ENCODE results near the gene NRCAM. TPM values are rescaled to one million over a fixed set of nuclear protein-coding genes. Genes with fewer than 3 reads are reported as not detected.

NRCAM gene
- total RNA-seq, 2 experiments from 2014 or later: 0.60 to 1.0 TPM

- H3K27me3 Mint-ChIP-seq: peaks cover 20% of the 10 kb centered on the region
- peak; percentile 20 for DNase-seq
- POLR2A ChIA-PET: no interaction called here
- intact Hi-C loops (cut with DNase I, micrococcal nuclease): no loop called here
- ATAC-seq: peak; percentile 73
- CTCF ChIA-PET: interaction anchor here (1.2 kb wide), 1 partner anchor 33 kb away, joined by 3 read pairs; the partner anchor contains the start of gene NRCAM
- H3K9me3 Mint-ChIP-seq (ENCODE audit: low read depth): no peaks in the 10 kb centered on the region
- H3K4me1 Mint-ChIP-seq: peaks cover 27% of the 10 kb centered on the region
- H3K4me3 Mint-ChIP-seq: no peak overlapping the region
- H3K36me3 Mint-ChIP-seq (ENCODE audit: low read depth): no peaks in the 10 kb centered on the region
- H3K27ac Mint-ChIP-seq: peak overlapping the region; percentile 49
These were observed 32.9 kb downstream of the NRCAM start for GRCh38 chr7:108423089-108423989.

- H3K4me1 Mint-ChIP-seq: peaks cover 31% of the 10 kb centered on the region
- no peaks in the 10 kb centered on the region for H3K9me3 Mint-ChIP-seq (ENCODE audit: low read depth)
- H3K27ac Mint-ChIP-seq: no peak overlapping the region
- no peaks in the 10 kb centered on the region for H3K36me3 Mint-ChIP-seq (ENCODE audit: low read depth)
- H3K4me3 Mint-ChIP-seq: no peak overlapping the region
- DNase-seq (no peak), ATAC-seq (no peak)
- ChIA-PET CTCF (interaction anchor here (0.6 kb wide), 1 partner anchor 241 kb away, joined by 4 read pairs; no protein-coding TSS in a partner anchor), POLR2A (no interaction called here)
- H3K27me3 Mint-ChIP-seq: peaks cover 25% of the 10 kb centered on the region
- intact Hi-C loops (cut with DNase I, micrococcal nuclease): no loop called here
These were observed 34.4 kb downstream of the NRCAM start for GRCh38 chr7:108421720-108422331.

- H3K36me3 Mint-ChIP-seq (ENCODE audit: low read depth): no peaks in the 10 kb centered on the region
- no peak for ATAC-seq
- ChIA-PET CTCF (no interaction called here), POLR2A (no interaction called here)
- DNase-seq: no peak
- peaks cover 41% of the 10 kb centered on the region for H3K4me1 Mint-ChIP-seq
- no peaks in the 10 kb centered on the region for H3K9me3 Mint-ChIP-seq (ENCODE audit: low read depth)
- intact Hi-C loops (cut with DNase I, micrococcal nuclease): loop anchor here (5.0 kb wide), 2 partner anchors 37 to 108 kb away; partner anchors contain the start of gene NRCAM (in 1 of the 2)
- peaks cover 30% of the 10 kb centered on the region for H3K27me3 Mint-ChIP-seq
- no peak overlapping the region for H3K27ac Mint-ChIP-seq
- no peak overlapping the region for H3K4me3 Mint-ChIP-seq
These were observed 36.0 kb downstream of the NRCAM start for GRCh38 chr7:108419961-108420908.

- POLR2A ChIA-PET: no interaction called here
- Mint-ChIP-seq H3K9me3 (ENCODE audit: low read depth) (no peaks in the 10 kb centered on the region), H3K27me3 (peaks cover 39% of the 10 kb centered on the region), H3K4me1 (peaks cover 40% of the 10 kb centered on the region), H3K36me3 (ENCODE audit: low read depth) (no peaks in the 10 kb centered on the region), H3K27ac (no peak overlapping the region), H3K4me3 (no peak overlapping the region)
- CTCF ChIA-PET: no interaction called here
- intact Hi-C loops (cut with DNase I, micrococcal nuclease): loop anchor here (5.0 kb wide), 2 partner anchors 38 to 107 kb away; partner anchors contain the start of gene NRCAM (in 1 of the 2)
- ATAC-seq: no peak
- no peak for DNase-seq
These were observed 37.3 kb downstream of the NRCAM start for GRCh38 chr7:108418946-108419345.

- Mint-ChIP-seq H3K4me1 (peaks cover 31% of the 10 kb centered on the region), H3K36me3 (ENCODE audit: low read depth) (no peaks in the 10 kb centered on the region), H3K9me3 (ENCODE audit: low read depth) (no peaks in the 10 kb centered on the region), H3K4me3 (no peak overlapping the region), H3K27ac (no peak overlapping the region), H3K27me3 (peaks cover 40% of the 10 kb centered on the region)
- DNase-seq (no peak), ATAC-seq (no peak)
- intact Hi-C loops (cut with DNase I, micrococcal nuclease): loop anchor here (5.0 kb wide), 2 partner anchors 39 to 106 kb away; partner anchors contain the start of gene NRCAM (in 1 of the 2)
- ChIA-PET CTCF (no interaction called here), POLR2A (interaction anchor here (0.5 kb wide), 1 partner anchor 298 kb away, joined by 3 read pairs; no protein-coding TSS in a partner anchor)
These were observed 38.3 kb downstream of the NRCAM start for GRCh38 chr7:108417926-108418325.

GRCh38 chr7:108417144-108417543, 39.1 kb downstream of the NRCAM start:
- Mint-ChIP-seq H3K9me3 (ENCODE audit: low read depth) (no peaks in the 10 kb centered on the region), H3K36me3 (ENCODE audit: low read depth) (no peaks in the 10 kb centered on the region), H3K4me1 (peaks cover 29% of the 10 kb centered on the region), H3K27ac (no peak overlapping the region), H3K27me3 (peaks cover 40% of the 10 kb centered on the region), H3K4me3 (no peak overlapping the region)
- DNase-seq (no peak), ATAC-seq (no peak)
- ChIA-PET CTCF (no interaction called here), POLR2A (no interaction called here)
- intact Hi-C loops (cut with DNase I, micrococcal nuclease): loop anchor here (5.0 kb wide), 2 partner anchors 40 to 105 kb away; partner anchors contain the start of gene NRCAM (in 1 of the 2)

- Mint-ChIP-seq H3K9me3 (ENCODE audit: low read depth) (no peaks in the 10 kb centered on the region), H3K27ac (no peak overlapping the region), H3K4me1 (peaks cover 29% of the 10 kb centered on the region), H3K4me3 (no peak overlapping the region), H3K27me3 (peaks cover 37% of the 10 kb centered on the region), H3K36me3 (ENCODE audit: low read depth) (no peaks in the 10 kb centered on the region)
- ChIA-PET POLR2A (no interaction called here), CTCF (no interaction called here)
- DNase-seq: peak; percentile 56
- intact Hi-C loops (cut with DNase I, micrococcal nuclease): loop anchor here (5.0 kb wide), 2 partner anchors 41 to 104 kb away; partner anchors contain the start of gene NRCAM (in 1 of the 2)
- ATAC-seq: peak; percentile 89
These were observed 40.3 kb downstream of the NRCAM start for GRCh38 chr7:108415821-108416536.

GRCh38 chr7:108415084-108415483, 41.2 kb downstream of the NRCAM start:
- ChIA-PET POLR2A (no interaction called here), CTCF (no interaction called here)
- H3K4me1 Mint-ChIP-seq: peaks cover 20% of the 10 kb centered on the region
- no peak for DNase-seq
- H3K27me3 Mint-ChIP-seq: peaks cover 32% of the 10 kb centered on the region
- no peaks in the 10 kb centered on the region for H3K36me3 Mint-ChIP-seq (ENCODE audit: low read depth)
- no peak for ATAC-seq
- intact Hi-C loops (cut with DNase I, micrococcal nuclease): loop anchor here (5.0 kb wide), 2 partner anchors 42 to 103 kb away; partner anchors contain the start of gene NRCAM (in 1 of the 2)
- no peak overlapping the region for H3K4me3 Mint-ChIP-seq
- no peak overlapping the region for H3K27ac Mint-ChIP-seq
- H3K9me3 Mint-ChIP-seq (ENCODE audit: low read depth): no peaks in the 10 kb centered on the region

- POLR2A ChIA-PET: no interaction called here
- ATAC-seq (peak; percentile 69), DNase-seq (peak; percentile 17)
- Mint-ChIP-seq H3K4me1 (peaks cover 16% of the 10 kb centered on the region), H3K9me3 (ENCODE audit: low read depth) (no peaks in the 10 kb centered on the region), H3K27ac (no peak overlapping the region), H3K36me3 (ENCODE audit: low read depth) (no peaks in the 10 kb centered on the region), H3K27me3 (peaks cover 31% of the 10 kb centered on the region), H3K4me3 (no peak overlapping the region)
- intact Hi-C loops (cut with DNase I, micrococcal nuclease): loop anchor here in 1 of 2 experiments (5.0 kb wide), 1 partner anchor 47 kb away; no protein-coding TSS in a partner anchor
- CTCF ChIA-PET: no interaction called here
These were observed 42.3 kb downstream of the NRCAM start for GRCh38 chr7:108413782-108414492.

GRCh38 chr7:108413337-108413736, 42.9 kb downstream of the NRCAM start:
- H3K9me3 Mint-ChIP-seq (ENCODE audit: low read depth): no peaks in the 10 kb centered on the region
- no peak overlapping the region for H3K27ac Mint-ChIP-seq
- intact Hi-C loops (cut with DNase I, micrococcal nuclease): loop anchor here in 1 of 2 experiments (5.0 kb wide), 1 partner anchor 46 kb away; no protein-coding TSS in a partner anchor
- POLR2A ChIA-PET: no interaction called here
- no peak overlapping the region for H3K4me3 Mint-ChIP-seq
- peaks cover 28% of the 10 kb centered on the region for H3K27me3 Mint-ChIP-seq
- DNase-seq (no peak), ATAC-seq (no peak)
- H3K36me3 Mint-ChIP-seq (ENCODE audit: low read depth): no peaks in the 10 kb centered on the region
- peaks cover 14% of the 10 kb centered on the region for H3K4me1 Mint-ChIP-seq
- CTCF ChIA-PET: no interaction called here

All from activated CD4-positive, alpha-beta T cell treated with anti-CD3 and anti-CD28 coated beads for 36 hours (primary cell).